Activated naive CD8-positive, alpha-beta T cell (primary cell): ENCODE measurements around the gene PIK3IP1.

Experiments
- H3K27ac Mint-ChIP-seq: one replicate; pipeline ENCODE4 v1.8.0; 2021; ENCODE audit warnings: mixed read lengths
- H3K27me3 Mint-ChIP-seq: one replicate; pipeline ENCODE4 v1.8.0; 2021; ENCODE audit warnings: mixed read lengths
- H3K36me3 Mint-ChIP-seq: one replicate; pipeline ENCODE4 v1.8.0; 2021; ENCODE audit warnings: mixed read lengths
- H3K4me1 Mint-ChIP-seq: one replicate; pipeline ENCODE4 v1.8.0; 2021; ENCODE audit warnings: low read depth, mixed read lengths
- H3K4me3 Mint-ChIP-seq: one replicate; pipeline ENCODE4 v1.8.0; 2021; ENCODE audit warnings: mild to moderate bottlenecking, mixed read lengths
- H3K9me3 Mint-ChIP-seq: one replicate; pipeline ENCODE4 v1.8.0; 2021; ENCODE audit warnings: low read depth, mixed read lengths

The PIK3IP1 gene

DNA sequence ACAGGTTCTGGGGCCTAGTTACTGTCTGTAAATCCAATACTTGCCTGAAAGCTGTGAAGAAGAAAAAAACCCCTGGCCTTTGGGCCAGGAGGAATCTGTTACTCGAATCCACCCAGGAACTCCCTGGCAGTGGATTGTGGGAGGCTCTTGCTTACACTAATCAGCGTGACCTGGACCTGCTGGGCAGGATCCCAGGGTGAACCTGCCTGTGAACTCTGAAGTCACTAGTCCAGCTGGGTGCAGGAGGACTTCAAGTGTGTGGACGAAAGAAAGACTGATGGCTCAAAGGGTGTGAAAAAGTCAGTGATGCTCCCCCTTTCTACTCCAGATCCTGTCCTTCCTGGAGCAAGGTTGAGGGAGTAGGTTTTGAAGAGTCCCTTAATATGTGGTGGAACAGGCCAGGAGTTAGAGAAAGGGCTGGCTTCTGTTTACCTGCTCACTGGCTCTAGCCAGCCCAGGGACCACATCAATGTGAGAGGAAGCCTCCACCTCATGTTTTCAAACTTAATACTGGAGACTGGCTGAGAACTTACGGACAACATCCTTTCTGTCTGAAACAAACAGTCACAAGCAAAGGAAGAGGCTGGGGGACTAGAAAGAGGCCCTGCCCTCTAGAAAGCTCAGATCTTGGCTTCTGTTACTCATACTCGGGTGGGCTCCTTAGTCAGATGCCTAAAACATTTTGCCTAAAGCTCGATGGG is 13.5 kb downstream of the PIK3IP1 start:
- no peaks in the 10 kb centered on the region for H3K9me3 Mint-ChIP-seq
- H3K27ac Mint-ChIP-seq, result peak overlapping the region; percentile 99
- H3K4me1 Mint-ChIP-seq, result peaks cover 91% of the 10 kb centered on the region
- peak overlapping the region; percentile 62 for H3K4me3 Mint-ChIP-seq
- H3K36me3 Mint-ChIP-seq, result peaks cover 12% of the 10 kb centered on the region
- no peaks in the 10 kb centered on the region for H3K27me3 Mint-ChIP-seq

DNA sequence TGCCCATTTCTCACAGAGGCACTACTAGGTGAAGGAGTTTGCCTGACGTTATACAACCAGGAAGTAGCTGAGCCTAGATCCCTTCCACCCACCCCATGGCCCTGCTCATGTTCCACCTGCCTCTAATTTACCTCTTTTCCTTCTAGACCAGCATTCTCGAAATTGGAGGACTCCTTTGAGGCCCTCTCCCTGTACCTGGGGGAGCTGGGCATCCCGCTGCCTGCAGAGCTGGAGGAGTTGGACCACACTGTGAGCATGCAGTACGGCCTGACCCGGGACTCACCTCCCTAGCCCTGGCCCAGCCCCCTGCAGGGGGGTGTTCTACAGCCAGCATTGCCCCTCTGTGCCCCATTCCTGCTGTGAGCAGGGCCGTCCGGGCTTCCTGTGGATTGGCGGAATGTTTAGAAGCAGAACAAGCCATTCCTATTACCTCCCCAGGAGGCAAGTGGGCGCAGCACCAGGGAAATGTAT is 14.1 kb downstream of the PIK3IP1 start:
- peaks cover 12% of the 10 kb centered on the region for H3K36me3 Mint-ChIP-seq
- H3K27me3 Mint-ChIP-seq, result no peaks in the 10 kb centered on the region
- H3K27ac Mint-ChIP-seq, result peak overlapping the region; percentile 99
- no peaks in the 10 kb centered on the region for H3K9me3 Mint-ChIP-seq
- peaks cover 89% of the 10 kb centered on the region for H3K4me1 Mint-ChIP-seq
- H3K4me3 Mint-ChIP-seq, result peak overlapping the region; percentile 28

DNA sequence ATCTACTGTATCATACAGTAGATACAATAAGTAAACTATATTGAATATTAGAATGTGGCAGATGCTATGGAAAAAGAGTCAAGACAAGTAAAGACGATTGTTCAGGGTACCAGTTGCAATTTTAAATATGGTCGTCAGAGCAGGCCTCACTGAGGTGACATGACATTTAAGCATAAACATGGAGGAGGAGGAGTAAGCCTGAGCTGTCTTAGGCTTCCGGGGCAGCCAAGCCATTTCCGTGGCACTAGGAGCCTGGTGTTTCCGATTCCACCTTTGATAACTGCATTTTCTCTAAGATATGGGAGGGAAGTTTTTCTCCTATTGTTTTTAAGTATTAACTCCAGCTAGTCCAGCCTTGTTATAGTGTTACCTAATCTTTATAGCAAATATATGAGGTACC is 14.5 kb downstream of the PIK3IP1 start:
- H3K4me3 Mint-ChIP-seq, result peak overlapping the region; percentile 28
- H3K36me3 Mint-ChIP-seq, result peaks cover 12% of the 10 kb centered on the region
- H3K27ac Mint-ChIP-seq, result peak overlapping the region; percentile 99
- H3K9me3 Mint-ChIP-seq, result no peaks in the 10 kb centered on the region
- H3K4me1 Mint-ChIP-seq, result peaks cover 89% of the 10 kb centered on the region
- H3K27me3 Mint-ChIP-seq, result no peaks in the 10 kb centered on the region

DNA sequence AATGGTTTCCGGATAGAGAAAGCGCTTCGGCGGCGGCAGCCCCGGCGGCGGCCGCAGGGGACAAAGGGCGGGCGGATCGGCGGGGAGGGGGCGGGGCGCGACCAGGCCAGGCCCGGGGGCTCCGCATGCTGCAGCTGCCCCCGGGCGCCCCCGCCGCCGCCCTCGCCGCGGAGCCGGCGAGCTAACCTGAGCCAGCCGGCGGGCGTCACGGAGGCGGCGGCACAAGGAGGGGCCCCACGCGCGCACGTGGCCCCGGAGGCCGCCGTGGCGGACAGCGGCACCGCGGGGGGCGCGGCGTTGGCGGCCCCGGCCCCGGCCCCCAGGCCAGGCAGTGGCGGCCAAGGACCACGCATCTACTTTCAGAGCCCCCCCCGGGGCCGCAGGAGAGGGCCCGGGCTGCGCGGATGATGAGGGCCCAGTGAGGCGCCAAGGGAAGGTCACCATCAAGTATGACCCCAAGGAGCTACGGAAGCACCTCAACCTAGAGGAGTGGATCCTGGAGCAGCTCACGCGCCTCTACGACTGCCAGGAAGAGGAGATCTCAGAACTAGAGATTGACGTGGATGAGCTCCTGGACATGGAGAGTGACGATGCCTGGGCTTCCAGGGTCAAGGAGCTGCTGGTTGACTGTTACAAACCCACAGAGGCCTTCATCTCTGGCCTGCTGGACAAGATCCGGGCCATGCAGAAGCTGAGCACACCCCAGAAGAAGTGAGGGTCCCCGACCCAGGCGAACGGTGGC is 15.7 kb downstream of the PIK3IP1 start:
- Mint-ChIP-seq H3K27ac (peak overlapping the region; percentile 81), H3K4me3 (no peak overlapping the region), H3K27me3 (no peaks in the 10 kb centered on the region), H3K9me3 (no peaks in the 10 kb centered on the region), H3K4me1 (peaks cover 85% of the 10 kb centered on the region), H3K36me3 (peaks cover 12% of the 10 kb centered on the region)

DNA sequence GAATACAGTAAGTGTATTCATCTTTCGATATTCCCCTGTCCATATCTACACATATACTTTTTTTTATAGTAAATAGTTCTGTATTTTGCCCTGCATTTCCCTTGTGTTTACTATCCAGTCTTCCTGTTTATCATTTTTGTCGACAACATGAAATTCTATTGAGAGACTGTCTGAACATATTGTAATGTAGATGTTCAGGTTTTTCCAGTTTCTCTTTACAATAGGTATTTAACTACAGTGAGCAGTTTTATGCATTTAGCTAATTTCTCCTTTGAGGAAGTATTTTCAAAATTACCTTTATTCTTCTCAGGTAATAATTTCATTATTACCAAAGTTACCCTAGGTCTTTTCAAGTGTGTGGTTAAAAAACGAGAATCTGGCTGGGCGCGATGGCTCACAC is 16.7 kb downstream of the PIK3IP1 start:
- Mint-ChIP-seq H3K9me3 (no peaks in the 10 kb centered on the region), H3K4me1 (peaks cover 83% of the 10 kb centered on the region), H3K4me3 (no peak overlapping the region), H3K36me3 (peaks cover 11% of the 10 kb centered on the region), H3K27me3 (no peaks in the 10 kb centered on the region), H3K27ac (peak overlapping the region; percentile 81)

DNA sequence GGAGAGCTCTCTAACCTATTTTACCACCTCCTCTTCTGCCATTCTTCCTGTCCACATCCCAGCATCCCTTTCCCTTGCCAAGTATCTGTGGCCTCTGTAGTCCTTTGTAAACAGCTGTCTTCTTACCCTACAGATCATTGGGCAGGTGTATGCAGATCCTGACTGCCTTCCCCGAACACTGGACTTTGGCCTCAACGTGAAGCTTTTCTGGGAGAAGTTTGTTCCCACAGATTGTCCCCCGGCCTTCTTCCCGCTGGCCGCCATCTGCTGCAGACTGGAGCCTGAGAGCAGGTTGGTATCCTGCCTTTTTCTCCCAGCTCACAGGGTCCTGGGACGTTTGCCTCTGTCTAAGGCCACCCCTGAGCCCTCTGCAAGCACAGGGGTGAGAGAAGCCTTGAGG is 17.3 kb downstream of the PIK3IP1 start:
- H3K4me1 Mint-ChIP-seq, result peaks cover 83% of the 10 kb centered on the region
- H3K4me3 Mint-ChIP-seq, result no peak overlapping the region
- H3K27me3 Mint-ChIP-seq, result no peaks in the 10 kb centered on the region
- peak overlapping the region; percentile 81 for H3K27ac Mint-ChIP-seq
- H3K9me3 Mint-ChIP-seq, result no peaks in the 10 kb centered on the region
- peaks cover 7% of the 10 kb centered on the region for H3K36me3 Mint-ChIP-seq

DNA sequence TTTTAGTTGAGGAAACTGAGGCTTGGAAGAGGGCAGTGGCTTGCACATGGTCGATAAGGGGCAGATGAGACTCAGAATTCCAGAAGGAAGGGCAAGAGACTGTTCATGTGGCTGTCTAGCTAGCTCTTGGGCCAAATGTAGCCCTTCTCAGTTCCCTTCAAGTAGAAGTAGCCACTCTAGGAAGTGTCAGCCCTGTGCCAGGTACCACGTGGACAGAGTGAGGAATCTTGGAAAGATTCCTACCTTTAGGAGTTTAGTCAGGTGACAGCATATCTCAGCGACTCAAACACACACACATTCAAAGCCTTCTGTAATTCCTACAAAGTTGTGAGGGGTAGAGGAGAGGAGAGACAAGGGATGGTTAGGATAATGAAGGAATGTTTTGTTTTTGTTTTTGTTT is 18.3 kb downstream of the PIK3IP1 start:
- H3K4me1 Mint-ChIP-seq, result peaks cover 78% of the 10 kb centered on the region
- no peaks in the 10 kb centered on the region for H3K9me3 Mint-ChIP-seq
- H3K4me3 Mint-ChIP-seq, result no peak overlapping the region
- no peaks in the 10 kb centered on the region for H3K27me3 Mint-ChIP-seq
- H3K36me3 Mint-ChIP-seq, result peaks cover 5% of the 10 kb centered on the region
- H3K27ac Mint-ChIP-seq, result peak overlapping the region; percentile 81

DNA sequence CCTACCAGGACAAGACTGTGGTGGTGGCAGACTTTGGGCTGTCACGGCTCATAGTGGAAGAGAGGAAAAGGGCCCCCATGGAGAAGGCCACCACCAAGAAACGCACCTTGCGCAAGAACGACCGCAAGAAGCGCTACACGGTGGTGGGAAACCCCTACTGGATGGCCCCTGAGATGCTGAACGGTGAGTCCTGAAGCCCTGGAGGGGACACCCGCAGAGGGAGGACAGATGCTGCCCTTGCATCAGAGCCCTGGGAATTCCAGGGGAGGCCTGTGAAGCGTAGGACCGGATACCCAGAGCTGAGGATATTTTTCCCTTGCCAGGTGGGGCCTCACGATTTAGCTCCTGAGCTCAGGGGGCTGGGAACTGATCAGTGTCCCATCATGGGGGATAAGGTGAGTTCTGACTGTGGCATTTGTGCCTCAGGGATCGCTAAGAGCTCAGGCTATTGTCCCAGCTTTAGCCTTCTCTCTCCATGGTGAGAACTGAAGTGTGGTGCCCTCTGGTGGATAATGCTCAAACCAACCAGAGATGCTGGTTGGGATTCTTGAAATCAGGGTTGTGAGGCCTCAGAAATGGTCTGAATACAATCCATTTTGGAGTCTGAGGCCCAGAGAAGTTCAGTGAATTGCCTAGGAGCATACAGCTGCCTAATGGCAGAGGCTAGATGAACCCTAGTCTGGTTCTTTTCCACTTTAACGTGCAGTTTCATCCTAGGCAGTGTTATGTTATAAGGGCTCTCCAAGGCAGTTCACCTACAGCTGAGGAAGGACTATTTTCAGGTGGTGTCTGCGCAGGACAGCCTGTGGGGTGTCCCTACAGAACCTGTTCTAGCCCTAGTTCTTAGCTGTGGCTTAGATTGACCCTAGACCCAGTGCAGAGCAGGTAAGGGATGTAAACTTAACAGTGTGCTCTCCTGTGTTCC is 19.5 kb downstream of the PIK3IP1 start:
- peaks cover 2% of the 10 kb centered on the region for H3K36me3 Mint-ChIP-seq
- no peaks in the 10 kb centered on the region for H3K27me3 Mint-ChIP-seq
- H3K4me1 Mint-ChIP-seq, result peaks cover 69% of the 10 kb centered on the region
- H3K4me3 Mint-ChIP-seq, result no peak overlapping the region
- H3K27ac Mint-ChIP-seq, result peak overlapping the region; percentile 80
- H3K9me3 Mint-ChIP-seq, result no peaks in the 10 kb centered on the region

DNA sequence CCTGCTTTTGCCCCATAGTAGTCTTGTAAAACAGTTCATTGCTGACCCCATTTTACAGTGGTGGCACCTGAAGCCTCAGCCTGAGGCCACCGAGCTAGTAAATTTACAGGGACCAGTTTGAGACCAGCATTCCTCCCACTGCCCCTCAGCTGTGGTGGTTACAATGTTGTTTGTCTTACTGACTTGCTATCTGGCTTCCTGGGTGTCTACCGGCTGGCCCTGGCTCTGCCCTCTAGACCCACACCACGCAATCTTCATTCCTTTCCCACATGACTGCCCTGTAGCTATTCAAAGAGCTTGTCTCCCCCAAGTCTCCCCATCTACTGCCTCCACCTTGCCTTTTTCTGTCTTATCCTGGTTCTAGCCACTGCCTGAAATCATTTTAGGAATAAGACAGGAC is 20.8 kb downstream of the PIK3IP1 start:
- Mint-ChIP-seq H3K4me1 (peaks cover 60% of the 10 kb centered on the region), H3K9me3 (no peaks in the 10 kb centered on the region), H3K27me3 (no peaks in the 10 kb centered on the region), H3K4me3 (no peak overlapping the region), H3K36me3 (peaks cover 5% of the 10 kb centered on the region), H3K27ac (peak overlapping the region; percentile 84)

DNA sequence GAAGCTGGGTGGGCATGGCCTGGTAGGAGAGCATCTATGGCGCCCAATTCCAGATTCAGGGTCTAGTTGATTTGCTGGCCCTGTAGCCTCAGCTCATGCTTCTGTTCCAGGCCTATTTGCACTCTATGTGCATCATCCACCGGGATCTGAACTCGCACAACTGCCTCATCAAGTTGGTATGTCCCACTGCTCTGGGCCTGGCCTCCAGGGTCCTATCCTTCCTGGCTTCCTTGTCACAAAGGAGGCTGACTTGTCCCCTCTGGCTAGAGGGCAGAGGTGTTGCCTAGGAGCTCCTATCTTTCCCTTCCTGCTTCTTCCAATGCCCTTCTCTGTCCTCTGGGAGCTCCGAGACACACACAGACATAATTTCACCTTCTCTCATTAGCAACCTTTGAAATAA is 21.3 kb downstream of the PIK3IP1 start:
- peaks cover 5% of the 10 kb centered on the region for H3K36me3 Mint-ChIP-seq

DNA sequence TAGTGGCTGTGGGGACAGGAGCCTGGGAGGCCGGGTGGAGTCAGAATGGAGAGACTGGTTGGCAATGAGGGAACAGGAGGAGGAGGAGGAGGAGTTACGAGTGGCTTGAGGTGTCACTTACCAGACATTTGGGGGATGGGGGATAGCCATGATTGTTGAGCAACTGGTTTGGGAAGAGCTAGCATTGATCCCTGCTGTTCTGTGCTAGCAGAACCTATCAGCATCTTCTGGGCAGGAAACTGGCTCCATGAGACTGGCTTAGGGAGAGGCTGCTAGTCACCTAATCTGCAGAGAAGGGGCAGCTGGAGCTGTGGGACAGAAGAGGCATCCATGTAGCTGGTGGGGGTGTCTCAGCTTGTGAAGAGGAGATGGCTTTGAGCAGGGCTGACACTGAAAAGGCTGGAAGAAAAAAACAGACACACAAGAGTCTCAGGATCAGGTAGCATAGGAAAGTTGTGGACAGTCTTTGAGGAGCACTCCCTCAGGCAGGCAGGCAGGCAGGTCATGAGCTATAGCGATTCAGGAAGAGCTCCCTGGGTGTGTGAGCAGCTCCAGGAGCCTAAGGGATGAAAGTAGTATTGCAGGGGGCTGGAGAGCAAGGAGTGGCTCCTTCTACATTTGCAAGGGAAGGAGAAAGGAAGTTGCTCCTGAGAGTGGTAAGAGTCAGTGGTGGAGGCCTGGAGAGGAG is 22.3 kb downstream of the PIK3IP1 start:
- peak overlapping the region; percentile 86 for H3K27ac Mint-ChIP-seq

More for the DNA sequence above, 21.3 kb downstream of the PIK3IP1 start:
- Mint-ChIP-seq H3K9me3 (no peaks in the 10 kb centered on the region), H3K27me3 (no peaks in the 10 kb centered on the region), H3K27ac (peak overlapping the region; percentile 84), H3K4me1 (peaks cover 58% of the 10 kb centered on the region), H3K4me3 (no peak overlapping the region)

DNA sequence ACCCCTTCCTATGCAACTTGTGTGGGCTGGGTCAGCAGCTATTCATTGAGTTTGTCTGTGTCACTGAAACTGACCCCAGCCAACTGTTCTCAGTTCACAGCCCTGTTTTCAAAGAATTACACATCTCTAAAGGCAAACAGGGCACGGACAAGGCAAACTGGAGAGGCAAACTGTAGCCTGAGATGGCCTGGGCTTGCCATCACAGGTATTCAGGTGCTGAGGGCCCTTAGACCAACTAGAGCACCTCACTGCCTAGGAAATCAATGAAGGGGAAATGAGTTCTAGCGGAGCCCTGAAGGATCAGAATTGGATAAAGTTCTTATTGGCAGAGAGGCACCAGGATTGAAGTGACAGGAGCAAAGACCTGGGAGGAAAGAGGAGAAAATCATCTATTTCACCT is 24.0 kb downstream of the PIK3IP1 start:
- Mint-ChIP-seq H3K36me3 (peaks cover 6% of the 10 kb centered on the region), H3K9me3 (no peaks in the 10 kb centered on the region), H3K27me3 (no peaks in the 10 kb centered on the region), H3K4me1 (peaks cover 35% of the 10 kb centered on the region), H3K4me3 (no peak overlapping the region), H3K27ac (peak overlapping the region; percentile 10)

More for the DNA sequence above, 22.3 kb downstream of the PIK3IP1 start:
- Mint-ChIP-seq H3K9me3 (no peaks in the 10 kb centered on the region), H3K4me1 (peaks cover 48% of the 10 kb centered on the region), H3K4me3 (no peak overlapping the region), H3K27me3 (no peaks in the 10 kb centered on the region), H3K36me3 (peaks cover 8% of the 10 kb centered on the region)

DNA sequence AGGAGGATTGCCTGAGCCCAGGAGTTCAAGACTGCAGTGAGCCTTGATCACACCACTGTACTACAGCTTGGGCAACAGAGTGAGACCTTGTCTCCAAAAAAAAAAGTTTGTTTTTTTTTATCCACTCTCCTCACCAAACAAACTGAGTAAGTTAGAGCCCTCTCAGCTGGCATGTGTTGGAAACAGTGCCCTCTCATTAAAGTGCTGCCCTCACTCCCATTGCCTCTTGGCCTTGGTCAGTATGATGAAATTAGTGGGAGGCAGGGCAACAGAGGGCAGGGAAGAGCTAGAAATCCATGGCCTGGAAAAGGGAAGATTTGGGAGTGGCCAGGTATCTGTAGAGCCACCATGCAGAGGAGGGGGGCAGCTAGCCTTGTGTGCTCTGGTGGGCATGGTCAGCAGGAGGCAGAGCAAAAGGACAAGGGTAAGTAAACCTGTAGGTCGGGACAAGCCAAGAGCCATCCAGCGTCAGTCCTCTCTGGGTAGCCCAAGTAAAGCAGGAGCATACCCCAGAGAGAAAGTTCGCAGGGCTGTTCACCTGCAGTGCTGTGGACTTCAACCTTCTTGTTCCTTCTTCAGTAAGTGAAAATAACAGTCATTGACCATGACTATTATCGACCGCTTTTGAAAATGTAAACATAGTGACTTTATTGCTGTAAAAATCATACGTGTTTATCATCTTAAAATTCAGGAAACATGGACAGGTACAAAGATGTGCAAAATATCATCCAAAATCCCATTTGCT is 28.2 kb downstream of the PIK3IP1 start:
- Mint-ChIP-seq H3K9me3 (no peaks in the 10 kb centered on the region), H3K4me1 (peaks cover 3% of the 10 kb centered on the region), H3K27me3 (no peaks in the 10 kb centered on the region), H3K27ac (no peak overlapping the region), H3K36me3 (peaks cover 14% of the 10 kb centered on the region), H3K4me3 (no peak overlapping the region)
